GM12801 (cell line): ENCODE data around the gene CHPF.

Source experiments
- TF ChIP-seq, protein P1 (sequence below): IDR thresholded peaks from one replicate; pipeline ENCODE4 v1.5.1; 2011; ENCODE audit warnings: control low read depth; ENCODE audit not compliant: insufficient read length; ENCODE audit errors: extremely low read depth

CHPF gene

DNA sequence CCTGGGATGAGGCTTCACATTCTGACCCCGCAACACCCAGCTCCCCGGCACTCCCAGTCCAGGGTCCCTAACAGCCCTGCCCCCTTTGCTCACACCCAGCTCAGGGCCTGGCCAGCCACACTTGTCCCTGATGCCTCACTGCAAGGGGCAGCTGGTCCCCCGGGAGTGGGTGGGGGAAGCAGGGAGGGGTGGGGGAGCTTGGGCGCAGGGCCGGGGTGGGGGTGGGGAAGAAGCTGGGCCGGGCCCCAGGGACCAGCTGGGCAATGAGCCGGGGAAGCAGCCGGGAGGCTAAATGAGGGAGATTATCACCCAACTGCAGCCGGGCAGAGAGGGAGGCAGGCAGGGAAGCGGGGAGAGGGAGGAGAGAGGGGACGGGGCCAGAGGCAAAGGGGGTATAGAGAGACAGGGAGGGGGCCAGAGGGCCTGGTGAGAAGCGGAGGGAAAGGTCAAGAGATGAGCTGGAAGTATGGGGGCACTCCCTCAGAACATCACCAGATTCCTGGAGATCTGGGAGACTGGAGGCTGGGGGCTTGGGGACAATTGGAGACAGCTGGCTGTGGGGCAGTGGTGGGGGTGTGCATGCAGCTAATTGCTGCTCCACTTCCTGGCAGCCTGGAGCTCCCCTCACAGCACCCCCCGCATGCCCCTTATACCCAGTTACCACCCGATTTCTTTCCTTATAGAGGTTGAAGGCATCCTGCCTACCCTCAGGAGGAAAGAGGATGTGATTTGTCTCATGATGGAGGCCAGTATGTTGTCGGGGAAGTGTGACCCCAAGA lies 31.9 kb downstream of the CHPF start:
- TF ChIP-seq, protein P1, sequence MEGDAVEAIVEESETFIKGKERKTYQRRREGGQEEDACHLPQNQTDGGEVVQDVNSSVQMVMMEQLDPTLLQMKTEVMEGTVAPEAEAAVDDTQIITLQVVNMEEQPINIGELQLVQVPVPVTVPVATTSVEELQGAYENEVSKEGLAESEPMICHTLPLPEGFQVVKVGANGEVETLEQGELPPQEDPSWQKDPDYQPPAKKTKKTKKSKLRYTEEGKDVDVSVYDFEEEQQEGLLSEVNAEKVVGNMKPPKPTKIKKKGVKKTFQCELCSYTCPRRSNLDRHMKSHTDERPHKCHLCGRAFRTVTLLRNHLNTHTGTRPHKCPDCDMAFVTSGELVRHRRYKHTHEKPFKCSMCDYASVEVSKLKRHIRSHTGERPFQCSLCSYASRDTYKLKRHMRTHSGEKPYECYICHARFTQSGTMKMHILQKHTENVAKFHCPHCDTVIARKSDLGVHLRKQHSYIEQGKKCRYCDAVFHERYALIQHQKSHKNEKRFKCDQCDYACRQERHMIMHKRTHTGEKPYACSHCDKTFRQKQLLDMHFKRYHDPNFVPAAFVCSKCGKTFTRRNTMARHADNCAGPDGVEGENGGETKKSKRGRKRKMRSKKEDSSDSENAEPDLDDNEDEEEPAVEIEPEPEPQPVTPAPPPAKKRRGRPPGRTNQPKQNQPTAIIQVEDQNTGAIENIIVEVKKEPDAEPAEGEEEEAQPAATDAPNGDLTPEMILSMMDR = no peak

DNA sequence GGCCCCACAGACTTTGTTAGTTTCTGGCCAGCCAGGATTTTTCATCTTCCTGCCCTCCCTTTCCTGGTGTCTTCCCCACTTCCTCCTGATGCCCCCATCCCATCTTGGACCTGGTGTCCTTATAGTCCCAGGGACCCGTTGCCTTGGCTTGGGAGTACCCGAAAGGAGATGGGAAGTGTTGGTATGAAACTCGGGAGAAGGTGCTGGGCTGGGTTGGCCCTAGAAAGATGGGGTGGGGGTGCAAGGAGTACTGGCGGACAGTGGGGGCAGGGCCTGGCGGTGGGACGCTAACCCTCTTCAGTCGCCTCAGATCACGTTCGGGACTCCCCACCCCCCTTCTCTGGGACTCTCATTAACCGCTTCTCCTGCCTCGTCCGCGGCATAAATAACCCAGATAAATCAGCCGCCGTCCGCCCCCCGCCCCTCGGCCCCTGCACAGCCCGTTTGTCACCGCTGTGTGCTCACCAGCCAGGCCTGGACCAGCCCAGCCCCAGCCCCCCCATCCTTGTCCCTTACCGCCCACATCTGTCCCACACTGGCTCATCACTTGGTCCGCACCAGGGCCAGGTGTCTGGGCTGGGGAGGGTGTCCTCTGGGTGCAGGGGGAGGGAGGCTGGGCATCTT lies 33.0 kb downstream of the CHPF start:
- TF ChIP-seq, protein P1 = no peak

DNA sequence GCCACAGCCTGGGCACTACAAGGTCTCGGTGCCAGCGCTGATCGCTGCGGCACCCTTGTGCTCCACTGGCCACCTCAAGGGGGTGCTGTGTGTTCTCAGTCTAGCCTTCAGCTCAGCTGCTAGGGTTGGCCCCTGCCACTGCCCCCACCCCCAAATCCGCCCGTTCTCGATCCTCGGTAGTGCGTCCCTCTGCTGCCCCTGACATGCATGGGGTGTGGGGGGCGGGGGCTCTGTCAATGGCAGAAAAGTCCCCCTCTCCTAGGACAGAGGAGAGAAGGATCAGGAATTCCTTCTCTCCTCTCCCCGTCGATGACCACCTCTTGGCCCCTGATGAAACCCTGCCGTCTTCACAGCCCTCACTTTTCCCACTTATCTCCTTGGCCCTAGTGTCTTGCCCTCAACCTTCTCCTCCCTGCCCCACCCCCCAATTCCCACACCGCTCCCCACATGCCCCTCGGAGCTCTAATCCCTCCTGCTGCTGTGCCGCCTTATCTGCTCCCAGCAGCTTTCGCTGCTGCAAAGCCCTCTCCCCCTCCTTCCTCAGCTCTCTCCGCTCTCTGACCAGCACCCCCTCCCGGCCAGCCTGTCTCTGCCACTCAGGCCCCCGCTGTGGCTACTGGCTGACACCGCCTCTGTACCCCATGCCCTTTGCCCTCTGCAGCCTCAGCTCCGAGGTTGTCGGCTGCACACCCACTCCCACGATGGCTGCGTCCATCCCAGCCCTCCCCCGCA lies 33.7 kb downstream of the CHPF start:
- TF ChIP-seq, protein P1 = no peak

DNA sequence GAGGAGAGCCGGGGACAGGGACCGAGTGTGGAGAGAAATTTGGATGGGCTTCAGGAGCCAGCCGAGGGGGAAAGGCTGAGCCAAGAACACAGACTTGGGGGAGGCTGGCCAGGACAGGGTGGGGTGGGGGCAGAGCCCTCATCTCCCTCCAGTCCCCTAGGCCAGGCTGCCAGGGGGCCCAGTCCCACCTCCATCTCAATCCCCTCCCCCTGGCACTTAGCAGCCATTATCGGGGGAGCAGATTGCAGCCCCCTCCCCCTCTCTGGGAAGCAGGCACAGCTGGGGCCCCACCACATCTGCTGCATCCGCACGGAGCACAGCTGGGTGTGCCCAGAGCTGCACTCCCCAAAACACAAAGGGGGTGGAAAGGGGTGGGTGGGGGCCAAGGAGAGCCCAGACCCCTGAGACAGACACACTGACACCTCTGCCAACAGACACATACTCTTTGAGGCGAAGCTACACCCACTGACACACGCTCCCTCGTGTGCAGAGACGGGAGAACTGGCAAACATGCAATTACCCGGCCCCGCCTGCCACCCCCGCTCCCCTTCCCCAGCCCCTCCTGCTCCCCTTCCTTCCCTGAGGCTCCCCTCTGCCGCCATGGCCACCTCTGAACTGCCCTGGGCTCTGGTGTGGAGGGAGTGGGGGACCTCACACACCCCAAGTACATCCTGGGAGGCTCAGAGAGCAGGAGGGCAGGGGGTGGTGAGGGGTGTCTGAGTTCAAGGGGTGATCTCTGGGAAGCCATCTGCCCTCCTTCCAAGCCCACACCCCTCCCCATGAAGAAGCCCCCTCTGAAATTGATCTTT lies 34.4 kb downstream of the CHPF start:
- TF ChIP-seq, protein P1 = no peak

DNA sequence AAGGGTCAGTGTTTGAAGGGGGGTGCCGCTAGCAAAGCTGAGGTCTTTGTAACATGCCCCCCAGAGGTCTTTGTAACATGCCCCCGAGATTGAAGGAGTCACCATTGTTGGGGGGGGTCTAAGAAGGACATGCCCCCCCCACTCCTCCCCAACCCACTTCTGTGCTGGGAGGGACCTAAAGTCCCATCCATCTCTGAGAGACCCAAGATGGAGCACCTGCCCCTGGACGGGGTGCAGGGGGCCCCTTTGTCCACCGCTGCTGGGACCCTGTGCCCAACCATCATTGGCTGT lies 35.2 kb downstream of the CHPF start:
- TF ChIP-seq, protein P1 = no peak

DNA sequence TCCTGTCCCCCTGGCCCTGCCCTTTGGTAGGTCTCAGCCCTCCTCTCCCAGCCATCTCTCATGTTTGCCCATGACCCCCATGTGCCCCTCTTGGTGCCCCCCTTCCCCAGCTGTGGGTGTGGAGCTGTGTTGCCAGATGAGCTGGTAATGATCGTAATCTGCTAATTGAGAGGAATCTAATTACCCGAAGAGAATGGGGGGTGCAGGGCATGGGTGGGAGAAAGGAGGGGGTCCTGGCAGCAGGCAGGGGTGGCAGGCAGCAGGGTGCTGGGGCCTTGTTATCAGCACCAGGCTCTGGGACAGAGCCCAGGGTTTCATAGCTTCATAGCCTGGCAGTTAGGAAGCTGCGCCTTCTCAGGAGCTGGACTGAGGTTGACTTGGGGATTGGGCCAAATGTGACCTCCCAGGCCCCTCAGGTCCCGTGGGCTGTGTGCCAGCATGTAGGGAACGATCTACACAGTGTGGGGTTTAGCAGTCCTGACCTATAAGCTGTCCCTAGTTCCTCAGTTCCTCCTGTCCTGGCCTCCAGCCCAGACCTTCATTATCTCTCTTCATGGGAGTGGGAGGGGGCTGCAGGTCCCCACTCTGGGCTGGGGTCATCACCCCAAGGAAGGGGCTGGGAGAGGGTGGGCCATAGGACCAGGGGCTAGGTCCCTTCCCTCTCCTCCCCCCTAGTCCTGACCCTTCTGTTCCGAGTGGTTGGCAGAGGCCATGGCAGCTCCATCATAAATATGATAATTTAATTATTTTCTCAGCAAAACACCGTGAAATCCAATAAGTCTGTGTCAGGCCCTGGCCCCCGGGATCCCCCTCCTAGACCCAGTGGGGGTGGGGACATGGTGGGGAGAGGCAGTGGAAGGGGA lies 35.8 kb downstream of the CHPF start:
- TF ChIP-seq, protein P1 = no peak
